ENCODE data around the gene B9D1.

B9D1 gene

DNA sequence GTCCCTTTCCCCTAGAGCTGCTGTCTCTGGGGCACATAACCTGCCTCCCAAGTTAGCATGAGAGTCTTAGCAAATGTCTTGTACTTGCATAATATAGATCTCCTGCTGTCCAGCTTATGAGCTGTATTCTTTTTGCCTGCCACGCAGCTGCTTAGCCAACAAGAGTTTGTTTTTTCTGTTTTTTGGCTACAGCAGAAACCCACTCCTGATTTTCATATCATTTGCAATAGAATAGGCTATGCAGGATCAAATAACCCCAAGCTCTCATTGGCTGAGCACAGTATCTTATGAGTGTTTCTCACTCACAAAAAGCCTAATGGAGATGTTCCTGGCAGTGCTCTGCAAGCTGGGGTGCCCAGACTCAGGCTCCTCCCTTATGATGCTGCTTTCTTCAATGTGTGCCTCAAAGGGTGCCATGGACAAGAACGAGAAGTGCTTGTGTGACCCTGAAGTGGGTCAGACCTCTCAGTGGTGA, 23.1 kb downstream of the B9D1 start:
- no peak for DNase-seq

DNA sequence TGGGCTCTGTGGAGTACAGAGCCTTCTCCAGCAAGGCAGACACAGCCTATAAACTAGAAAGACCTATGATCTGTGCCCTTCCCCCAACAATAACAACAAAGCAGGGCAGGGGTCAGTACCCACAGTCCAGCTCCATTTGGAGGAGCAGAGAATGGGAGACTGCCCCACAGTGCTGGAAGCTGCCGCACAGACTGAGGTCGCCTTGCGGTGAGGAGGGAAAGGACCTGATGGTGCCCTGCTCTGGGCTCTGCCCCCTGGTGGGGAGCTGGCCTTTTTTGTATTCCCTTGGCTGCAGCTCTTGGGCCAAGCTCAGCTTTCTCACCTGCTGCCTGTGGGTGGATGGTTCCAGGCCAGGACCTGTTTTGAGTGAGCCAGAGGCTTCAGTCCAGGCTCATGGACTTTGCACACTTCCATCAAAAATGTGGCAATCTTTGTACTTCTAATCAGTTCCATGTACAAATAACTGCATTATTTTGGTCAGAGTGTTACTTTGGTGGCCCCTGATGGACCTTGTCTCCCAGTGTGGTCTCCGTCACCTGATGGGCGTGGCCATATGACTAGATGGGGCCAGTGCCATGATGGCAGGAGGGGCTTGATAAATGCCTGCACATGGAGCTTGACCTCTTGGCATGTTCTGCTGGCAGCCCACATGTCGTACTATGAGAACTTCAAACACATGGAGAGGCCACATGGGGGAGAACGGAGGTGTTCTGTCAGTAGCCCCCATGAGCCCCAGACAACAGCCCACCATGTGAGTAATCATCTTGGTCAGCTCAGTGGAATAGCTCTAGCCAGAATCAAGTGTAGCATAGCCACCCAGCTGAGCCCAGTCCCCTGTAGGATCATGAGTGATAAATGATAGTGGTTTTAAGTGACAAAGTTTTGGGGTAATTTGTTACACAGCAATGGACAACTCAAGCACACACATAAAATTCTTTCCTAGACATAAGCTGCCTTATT, 24.2 kb downstream of the B9D1 start:
- DNase-seq = peak in 11 of 56 donors; percentile 20 to 70 (median 41)

DNA sequence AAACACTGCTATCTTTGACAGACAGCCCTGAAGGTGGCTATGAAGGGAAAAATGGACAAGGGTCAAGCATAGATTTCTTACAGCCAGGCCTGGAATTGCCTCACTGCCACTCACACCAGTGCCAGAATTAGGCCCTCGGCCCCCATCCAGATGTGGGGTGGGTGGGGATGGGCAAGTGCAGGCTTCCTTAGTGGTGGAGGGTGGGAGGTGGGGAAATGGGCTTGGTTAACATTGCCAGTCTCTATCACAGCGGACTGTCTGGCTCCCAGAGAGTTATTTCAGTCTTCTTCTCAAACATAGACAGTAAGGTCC, 24.9 kb downstream of the B9D1 start:
- no peak for DNase-seq

DNA sequence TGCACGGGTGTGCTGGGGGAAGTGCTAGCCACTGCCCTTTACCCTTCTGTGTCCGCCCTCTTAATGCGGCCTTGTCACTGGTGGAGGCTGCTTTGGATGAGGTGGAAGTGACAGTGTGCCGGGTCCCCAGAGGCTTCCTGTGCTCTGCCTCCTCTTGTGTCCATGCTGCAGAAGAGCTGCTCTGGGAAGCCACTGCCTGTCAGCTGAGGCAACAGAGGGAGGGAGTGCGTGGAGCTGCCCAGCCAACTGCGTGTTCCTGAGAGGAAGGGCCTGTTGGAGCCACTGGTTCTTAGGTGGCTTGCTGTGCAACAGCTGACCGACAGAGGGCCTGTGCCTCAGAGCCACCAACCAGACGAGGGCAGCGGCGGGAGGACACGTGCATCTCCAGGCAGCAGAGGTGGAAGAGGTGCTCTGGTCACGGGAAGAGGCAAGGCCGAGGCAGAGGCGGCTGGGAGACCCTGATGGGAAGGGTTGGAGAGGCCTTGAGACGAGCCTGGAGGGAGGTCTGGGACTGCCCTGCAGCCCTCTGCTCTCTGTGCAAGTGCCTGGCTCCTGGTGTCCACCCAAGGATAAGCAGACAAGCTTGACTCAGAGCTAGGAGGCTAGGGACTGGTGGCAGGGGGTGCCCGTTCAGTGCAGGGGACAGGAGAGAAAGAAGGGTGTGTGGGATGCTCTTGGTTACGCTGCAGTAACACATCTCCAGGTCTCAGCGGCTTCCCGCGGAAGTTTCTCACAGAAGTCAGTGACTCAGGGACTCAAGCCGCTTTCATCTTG, 25.4 kb downstream of the B9D1 start:
- peak in 26 of 56 donors; percentile 25 to 78 (median 59) for DNase-seq

DNA sequence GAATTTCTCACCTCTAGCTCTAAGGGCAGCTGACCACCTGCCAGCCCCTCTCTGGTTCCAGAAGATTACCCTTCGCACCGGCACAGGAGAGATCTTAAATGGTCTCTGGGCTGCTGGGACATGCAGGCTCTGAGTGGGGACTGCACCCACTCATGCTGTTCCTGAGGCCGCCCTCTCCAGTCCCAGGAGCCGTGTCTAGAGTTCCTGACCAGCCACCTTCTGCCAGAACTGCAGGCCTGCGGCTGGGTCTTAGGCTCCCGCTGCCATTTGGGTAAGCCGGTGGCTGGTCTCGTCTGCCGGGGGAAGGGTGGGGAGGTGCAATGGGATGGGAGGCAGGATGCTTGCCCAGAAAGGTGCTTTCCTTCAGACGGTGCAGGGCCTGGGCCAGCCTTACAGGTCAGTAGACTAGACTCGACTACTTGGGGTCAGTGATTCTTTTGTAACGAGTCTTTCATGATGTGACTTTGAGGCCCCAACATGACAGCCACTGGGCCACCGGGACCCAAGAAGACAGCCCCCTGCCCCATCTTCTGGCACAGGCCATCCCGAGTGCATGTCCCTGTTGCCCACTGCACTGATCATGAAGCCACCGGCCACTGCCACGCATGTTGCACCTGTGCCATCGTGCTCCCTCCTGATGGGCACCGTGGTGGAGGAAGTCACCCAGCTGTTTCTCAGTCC, 26.4 kb downstream of the B9D1 start:
- no peak for DNase-seq

DNA sequence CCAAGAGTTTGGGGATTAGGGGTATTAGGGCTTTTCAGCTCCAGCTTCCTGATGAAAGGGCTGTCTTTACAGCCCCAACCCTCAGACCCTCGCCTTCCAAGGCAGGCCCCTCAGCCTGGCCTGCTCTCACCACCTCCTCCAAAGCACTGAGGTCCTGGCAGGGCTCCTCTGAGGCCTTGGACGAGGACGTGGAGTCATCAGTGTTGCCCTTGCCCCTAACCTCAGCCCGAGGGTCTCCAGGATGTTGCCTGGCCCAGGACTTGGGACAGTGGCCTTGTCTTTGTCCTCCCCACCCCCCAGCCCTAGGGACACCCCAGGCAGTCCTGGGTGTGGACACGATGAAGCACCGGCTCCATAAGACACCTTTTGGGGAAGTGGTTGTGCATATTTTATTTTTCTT, 28.2 kb downstream of the B9D1 start:
- no peak for DNase-seq

DNA sequence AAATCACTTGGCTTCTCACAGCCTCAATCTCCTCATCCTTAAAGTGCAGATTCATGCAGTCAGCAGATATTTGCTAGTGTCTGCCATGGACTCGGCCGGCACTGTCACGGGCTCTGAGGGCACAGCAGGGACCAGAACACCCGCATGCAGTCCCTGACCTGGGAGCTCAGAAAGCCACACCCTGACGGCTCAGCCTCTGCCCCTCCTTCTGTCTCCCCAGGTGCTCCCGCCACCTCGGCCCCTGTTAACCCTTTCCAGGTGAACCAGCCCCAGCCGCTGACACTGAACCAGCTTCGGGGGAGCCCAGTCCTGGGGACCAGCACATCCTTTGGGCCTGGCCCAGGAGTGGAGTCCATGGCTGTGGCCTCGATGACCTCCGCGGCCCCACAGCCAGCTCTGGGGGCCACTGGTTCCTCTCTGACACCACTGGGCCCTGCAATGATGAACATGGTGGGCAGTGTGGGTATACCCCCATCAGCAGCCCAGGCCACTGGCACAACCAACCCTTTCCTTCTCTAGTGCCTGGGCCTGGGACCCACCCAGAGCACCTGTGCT, 28.7 kb downstream of the B9D1 start:
- DNase-seq = no peak

DNA sequence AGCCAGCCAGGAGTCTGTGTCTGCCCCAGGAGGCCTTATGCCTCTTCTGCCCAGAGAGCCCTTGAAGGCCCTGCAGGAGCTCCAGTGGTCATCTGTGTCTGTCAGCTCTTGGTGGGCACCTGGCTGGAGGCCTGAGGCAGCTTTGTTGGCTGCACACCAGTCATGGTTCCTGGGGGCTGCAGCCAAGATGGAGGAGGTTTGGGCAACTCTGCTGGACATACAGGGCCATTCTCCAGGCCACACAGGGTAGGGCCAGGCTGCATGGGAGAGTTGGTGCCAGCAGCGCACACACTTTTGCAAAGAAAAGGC, 29.4 kb downstream of the B9D1 start:
- no peak for DNase-seq

DNA sequence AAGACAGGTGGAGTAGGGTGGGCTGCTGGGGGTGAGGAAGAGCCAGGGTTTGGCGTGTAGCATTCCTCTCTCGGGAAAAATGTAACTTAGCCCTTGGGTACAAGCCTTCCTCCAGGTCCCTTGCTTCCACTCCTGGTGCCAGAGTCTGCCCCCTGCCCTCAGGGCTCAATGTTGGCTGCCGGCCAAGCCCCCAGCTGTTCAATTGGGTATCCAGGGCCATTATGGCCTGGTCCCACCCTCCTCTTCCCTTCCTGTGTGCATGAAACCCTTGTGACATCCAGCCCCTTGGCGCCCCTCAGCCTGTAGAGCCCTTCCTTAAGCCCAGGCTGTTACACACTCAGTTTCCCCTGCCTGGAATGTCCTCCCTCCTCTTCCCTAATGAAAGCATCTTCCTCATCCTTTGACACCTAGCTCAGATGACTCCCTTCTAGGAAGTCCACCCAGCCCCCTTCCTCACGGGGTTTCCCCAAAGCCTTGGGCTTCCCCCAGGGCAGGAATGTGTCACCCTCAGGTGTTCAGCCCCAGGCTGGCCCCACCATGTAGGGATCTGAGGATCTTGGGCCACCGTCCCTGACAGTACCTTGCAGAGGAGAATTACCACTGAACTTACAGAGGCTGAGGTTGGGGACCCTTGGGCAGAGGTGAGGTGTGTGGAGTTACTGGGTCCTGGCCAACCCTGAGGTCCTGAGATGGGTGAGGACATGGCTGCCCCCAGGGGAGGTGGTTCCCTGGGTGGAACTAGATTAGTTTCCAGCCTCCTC, 30.0 kb downstream of the B9D1 start:
- DNase-seq = no peak

DNA sequence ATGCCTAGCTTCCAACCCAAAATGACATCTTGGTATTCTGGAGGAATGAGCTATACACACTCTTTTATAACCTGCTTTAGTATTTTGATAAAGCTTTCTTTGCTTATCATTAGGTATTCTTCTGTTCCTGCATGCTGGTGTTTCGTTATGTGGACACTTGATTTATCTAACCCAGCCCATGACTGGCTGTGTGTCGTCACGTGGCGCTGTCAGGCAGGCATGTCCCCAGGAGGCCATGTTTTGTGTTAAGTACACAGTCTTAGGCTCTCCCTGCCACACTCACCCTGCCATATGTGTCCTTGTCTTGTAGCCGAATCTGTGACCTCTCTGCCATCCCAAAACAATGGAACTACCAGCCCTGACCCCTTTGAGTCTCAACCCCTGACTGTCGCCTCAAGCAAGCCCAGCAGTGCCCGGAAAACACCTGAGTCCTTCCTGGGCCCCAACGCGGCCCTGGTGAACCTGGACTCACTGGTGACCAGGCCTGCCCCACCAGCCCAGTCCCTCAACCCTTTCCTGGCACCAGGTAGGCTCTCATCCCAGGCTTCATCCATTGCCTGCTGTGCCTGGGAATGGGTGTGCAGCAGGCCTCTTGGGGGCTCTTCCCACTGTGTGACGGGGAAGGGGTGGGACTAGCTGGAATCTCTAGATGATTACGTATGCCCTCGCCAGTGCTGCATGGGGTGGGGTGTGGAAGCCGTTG, 30.8 kb downstream of the B9D1 start:
- no peak for DNase-seq

DNA sequence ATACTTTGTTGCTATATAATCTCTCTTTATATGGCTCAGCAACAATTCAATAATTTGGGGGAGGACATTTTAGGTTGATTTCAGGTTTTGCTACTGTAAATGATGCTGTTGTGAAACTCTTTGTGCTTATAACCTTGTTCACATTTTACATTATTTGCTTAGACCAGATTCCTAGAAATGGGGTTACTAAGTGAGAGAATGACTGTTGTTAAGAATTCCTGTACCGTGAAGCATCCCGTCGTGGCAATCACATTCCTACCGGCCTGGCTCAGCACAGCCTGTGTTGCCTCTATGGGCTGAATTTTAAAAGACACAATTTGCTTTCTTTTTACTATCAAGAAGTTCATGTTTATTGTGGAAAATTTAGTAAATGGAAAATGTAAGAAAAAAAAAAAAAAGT, 31.4 kb downstream of the B9D1 start:
- DNase-seq = no peak

DNA sequence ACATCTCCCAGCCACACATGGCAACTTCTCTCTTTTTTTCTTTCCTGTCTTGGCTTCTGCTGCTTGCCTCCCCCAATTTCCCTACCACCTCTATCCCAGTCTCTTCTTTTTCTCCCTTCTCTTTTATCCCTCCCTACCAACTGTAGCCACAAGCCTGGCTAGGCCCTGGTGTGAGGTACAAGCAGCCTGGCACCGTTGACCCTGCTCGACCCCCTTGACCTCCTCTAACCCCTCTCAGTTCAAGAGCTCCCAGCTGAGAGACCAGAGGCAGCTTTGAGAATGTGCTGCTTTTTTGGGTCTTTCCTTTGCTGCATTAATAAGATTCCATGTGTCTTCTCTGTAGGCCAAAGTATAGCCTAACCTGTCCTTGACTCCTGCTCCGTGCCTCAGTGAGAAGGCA, 32.3 kb downstream of the B9D1 start:
- no peak for DNase-seq

DNA sequence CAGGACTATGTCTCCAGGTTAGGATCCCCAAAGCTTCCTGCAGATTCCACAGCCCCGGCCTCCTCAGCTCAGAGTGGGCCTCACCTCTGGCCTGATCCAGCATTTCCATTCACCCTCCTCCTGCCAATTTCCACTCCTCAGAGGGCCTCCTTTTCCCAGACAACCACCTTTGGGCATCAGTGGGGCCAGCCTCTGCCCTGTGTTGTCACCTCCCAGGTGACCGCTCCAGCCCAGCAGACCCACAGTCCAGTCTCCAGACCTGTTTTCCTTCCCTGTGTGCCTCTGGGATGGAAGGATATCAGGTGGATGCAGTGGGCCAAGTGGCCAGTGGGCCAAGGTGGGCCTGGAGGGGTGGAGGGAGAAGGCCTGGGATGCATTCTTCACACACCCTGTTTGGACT, 32.7 kb downstream of the B9D1 start:
- no peak for DNase-seq

DNA sequence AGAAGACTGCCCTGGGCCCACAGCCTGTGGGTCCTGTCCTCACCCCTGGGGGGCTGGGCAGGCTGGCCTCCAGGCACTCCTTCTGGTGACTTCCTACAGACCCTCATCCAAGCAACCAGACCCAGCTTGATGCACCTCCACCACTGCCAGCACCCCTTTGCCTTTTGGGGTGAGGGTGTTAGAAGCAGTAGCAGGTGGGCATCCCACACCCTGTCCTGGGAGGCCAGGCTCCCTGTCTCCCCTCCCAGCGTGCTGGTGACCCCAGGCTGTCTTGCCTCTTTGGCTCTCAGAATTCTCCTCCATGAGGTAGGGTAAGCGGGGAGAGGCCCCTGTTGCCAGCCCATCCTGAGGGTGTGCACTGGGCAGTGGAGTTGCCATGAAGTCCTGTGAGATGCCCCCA, 33.4 kb downstream of the B9D1 start:
- DNase-seq = no peak

DNA sequence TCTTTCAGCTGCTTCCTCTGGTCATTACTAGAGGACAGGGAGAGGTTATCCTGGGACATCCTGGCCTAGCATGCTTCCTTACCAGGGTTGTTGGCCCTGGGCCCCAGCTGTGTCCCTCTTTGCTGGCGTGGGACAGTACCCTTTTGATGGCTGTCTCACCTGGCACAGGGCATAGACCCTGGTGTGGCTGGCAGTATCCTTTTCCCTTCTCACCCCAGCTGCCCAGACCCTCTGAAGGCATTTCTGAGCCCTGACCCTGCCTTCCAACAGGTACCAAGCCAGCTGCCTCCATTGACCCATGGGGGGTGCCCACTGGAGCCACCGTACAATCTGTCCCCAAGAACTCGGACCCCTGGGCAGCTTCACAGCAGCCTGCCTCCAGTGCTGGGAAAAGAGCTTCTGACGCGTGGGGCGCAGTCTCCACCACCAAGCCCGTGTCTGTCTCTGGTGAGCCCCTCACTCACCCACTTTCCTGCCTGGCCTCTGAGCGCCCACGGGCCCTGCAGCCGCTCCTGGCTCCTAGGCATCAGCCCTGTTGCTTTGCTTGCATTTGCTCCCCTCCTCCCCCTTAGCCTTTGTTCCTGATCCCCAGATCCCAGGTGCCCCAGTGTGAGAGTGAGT, 34.0 kb downstream of the B9D1 start:
- DNase-seq = no peak

DNA sequence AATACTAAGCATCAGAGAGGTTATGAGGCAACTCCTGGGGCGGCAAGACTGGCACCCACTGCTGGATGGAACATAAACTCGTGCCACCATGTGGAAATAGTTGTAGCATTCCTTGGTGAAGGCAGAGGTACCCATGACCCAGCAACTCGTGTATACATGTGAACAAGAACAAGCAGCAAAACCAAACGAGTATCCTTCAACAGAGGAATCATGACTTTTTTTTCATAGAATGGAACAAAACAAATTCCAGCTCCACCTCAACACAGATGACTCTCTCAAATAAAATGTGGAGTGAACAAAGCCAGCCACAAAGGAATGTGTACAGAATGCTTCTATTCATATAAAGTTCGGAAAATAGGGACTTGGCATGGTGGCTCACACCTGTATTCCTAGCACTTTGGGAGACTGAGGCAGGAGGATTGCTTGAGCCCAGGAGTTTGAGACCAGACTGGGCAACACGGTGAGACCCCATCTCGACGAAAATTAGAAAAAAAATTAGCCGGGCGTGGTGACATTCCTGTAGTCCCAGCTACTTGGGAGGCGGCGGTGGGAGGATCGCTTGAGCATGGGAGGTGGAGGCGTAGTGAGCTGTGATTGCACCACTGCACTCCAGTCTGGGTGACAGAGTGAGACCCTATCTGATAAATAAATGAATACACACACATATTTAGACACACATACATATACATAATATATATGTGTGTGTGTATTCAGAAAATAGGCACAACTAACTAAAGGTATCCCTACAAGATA, 35.3 kb downstream of the B9D1 start:
- no peak for DNase-seq

DNA sequence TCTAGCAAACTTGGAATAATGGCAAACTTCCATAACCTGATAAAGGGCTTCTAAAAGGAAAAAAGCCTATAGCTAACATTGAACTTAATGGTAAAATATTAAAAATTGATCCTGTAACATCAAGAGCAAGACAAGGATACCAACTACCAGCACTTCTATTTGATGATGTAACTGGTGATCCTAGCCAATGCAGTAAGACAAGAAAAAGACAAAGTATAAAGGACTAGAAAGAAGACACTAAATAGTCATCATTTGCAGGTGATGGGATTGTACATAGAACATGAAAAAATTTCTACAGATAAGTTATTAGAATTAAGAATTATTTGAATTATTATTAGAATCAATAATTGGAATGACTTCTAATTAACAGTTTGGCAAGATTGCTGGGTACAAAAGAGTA, 37.0 kb downstream of the B9D1 start:
- DNase-seq = no peak

DNA sequence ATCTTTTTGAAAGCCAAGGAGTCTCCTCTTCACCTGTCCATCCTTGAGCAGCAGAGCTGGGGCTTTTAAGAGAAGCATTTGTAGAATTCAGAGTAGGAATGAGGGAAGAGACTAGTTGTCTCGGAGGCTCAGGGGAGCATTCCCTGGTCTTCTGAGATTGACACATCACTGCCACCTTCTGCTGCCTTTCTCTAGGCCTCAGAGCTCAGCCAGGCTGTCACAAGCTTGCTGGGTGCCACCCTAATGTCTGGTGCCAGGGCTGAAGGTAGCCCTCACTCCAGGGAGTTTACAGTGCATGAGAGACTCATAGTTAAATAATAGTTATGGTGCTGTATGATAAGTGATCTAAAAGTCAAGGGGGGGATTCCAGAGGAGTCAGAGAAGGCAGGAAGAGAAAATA, 39.7 kb downstream of the B9D1 start:
- no peak for DNase-seq

DNA sequence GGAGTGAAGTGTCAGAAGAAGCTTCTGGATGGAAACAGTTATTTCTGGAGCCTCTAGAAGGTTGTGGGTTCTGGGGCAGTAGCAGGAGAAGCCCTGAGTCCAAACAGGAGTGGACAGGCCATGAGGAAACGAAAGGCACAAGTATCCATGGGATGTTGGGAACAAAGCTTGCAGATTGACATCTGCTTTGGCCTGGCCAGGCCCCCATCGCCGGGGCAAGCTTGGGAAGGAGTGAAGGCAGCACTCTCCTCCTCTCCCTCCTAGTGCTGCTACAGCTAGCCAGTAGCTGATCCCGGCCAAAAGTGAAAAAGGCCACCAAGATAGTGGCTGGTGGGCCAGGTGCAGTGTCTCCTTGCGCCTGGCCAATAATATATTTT, 40.4 kb downstream of the B9D1 start:
- no peak for DNase-seq
